Activated CD4-positive, alpha-beta T cell treated with anti-CD3 and anti-CD28 coated beads for 36 hours (primary cell): ENCODE measurements around the gene TICRR. TPM values are rescaled to one million over a fixed set of nuclear protein-coding genes. Genes with fewer than 3 reads are reported as not detected.
A peak's percentile ranks its signal among the peaks of the same experiment; 100 is the strongest.

Experiments
- ATAC-seq: fragments of 200-7000 bp; cut with Tn5 transposase; one replicate; pipeline ENCODE4 v1.10.0; 2021; ENCODE audit warnings: mild to moderate bottlenecking, moderate library complexity
- CTCF ChIA-PET: fragments of 350-600 bp; sonication (Branson Sonifier 250); formaldehyde crosslinking; loops from one replicate; lab custom pipeline; 2021; ENCODE audit warnings: antibody characterized with exemption; lab: Charles Lee
- POLR2A ChIA-PET: fragments of 350-600 bp; sonication (Branson Sonifier 250); formaldehyde crosslinking; loops from one replicate; lab custom pipeline; 2021; ENCODE audit warnings: antibody characterized with exemption, inconsistent platforms; lab: Charles Lee
- DNase-seq: peaks from one replicate; pipeline ENCODE4 v3.0.0-alpha.2; 2020
- H3K27ac Mint-ChIP-seq: one replicate; pipeline ENCODE4 v1.8.0; 2021; ENCODE audit warnings: mixed read lengths
- H3K27me3 Mint-ChIP-seq: one replicate; pipeline ENCODE4 v1.8.0; 2021; ENCODE audit warnings: mixed read lengths
- H3K36me3 Mint-ChIP-seq: one replicate; pipeline ENCODE4 v1.8.0; 2021; ENCODE audit warnings: low read depth, mixed read lengths
- H3K4me1 Mint-ChIP-seq: one replicate; pipeline ENCODE4 v1.8.0; 2021; ENCODE audit warnings: mixed read lengths
- H3K4me3 Mint-ChIP-seq: one replicate; pipeline ENCODE4 v1.8.0; 2021; ENCODE audit warnings: mild to moderate bottlenecking, moderate library complexity, mixed read lengths
- H3K9me3 Mint-ChIP-seq: one replicate; pipeline ENCODE4 v1.8.0; 2021; ENCODE audit warnings: low read depth, mixed read lengths
- intact Hi-C, 2 experiments: fragments of 100-400 bp; cut with DNase I in 1 of 2; cut with micrococcal nuclease in 1 of 2; formaldehyde crosslinking; loops; one replicate each; pipeline versions ENCODE4 v1.14.2 to v1.15.1; 2022 to 2024; cut with DNase I, micrococcal nuclease
- total RNA-seq, 2 experiments: library from RNA; stranded (reverse); gene quantifications; one replicate each; pipeline ENCODE4 v1.2.3, GENCODE V29; 2021

Gene TICRR
- total RNA-seq, 2 experiments from 2014 or later = 25.7 to 28.9 TPM

- Mint-ChIP-seq H3K4me1 (no peaks in the 10 kb centered on the region), H3K27ac (no peak overlapping the region), H3K27me3 (no peaks in the 10 kb centered on the region), H3K36me3 (peaks cover 55% of the 10 kb centered on the region), H3K9me3 (no peaks in the 10 kb centered on the region), H3K4me3 (no peak overlapping the region)
- ATAC-seq (no peak), DNase-seq (no peak)
- intact Hi-C loops = no loop called here
- POLR2A ChIA-PET = no interaction called here
- CTCF ChIA-PET = no interaction called here
Measured at GRCh38 chr15:89629829-89630228, 54.6 kb downstream of the TICRR start.

- Mint-ChIP-seq H3K27ac (no peak overlapping the region), H3K9me3 (peaks cover under 1% of the 10 kb centered on the region), H3K27me3 (no peaks in the 10 kb centered on the region), H3K4me1 (no peaks in the 10 kb centered on the region), H3K36me3 (peaks cover 52% of the 10 kb centered on the region), H3K4me3 (no peak overlapping the region)
- POLR2A ChIA-PET = no interaction called here
- CTCF ChIA-PET = no interaction called here
- intact Hi-C loops = no loop called here
- DNase-seq (no peak), ATAC-seq (no peak)
Measured at GRCh38 chr15:89630260-89630659, 55.0 kb downstream of the TICRR start.

- H3K9me3 Mint-ChIP-seq = peaks cover 2% of the 10 kb centered on the region
- POLR2A ChIA-PET = no interaction called here
- DNase-seq (no peak), ATAC-seq (peak; percentile 52)
- H3K36me3 Mint-ChIP-seq = peaks cover 45% of the 10 kb centered on the region
- intact Hi-C loops = no loop called here
- CTCF ChIA-PET = no interaction called here
- H3K4me3 Mint-ChIP-seq = no peak overlapping the region
- H3K4me1 Mint-ChIP-seq = no peaks in the 10 kb centered on the region
- H3K27me3 Mint-ChIP-seq = no peaks in the 10 kb centered on the region
- no peak overlapping the region for H3K27ac Mint-ChIP-seq
Measured at GRCh38 chr15:89630974-89631901, 56.0 kb downstream of the TICRR start.

GRCh38 chr15:89631902-89632264, 56.6 kb downstream of the TICRR start:
- ChIA-PET CTCF (no interaction called here), POLR2A (no interaction called here)
- peaks cover 2% of the 10 kb centered on the region for H3K9me3 Mint-ChIP-seq
- intact Hi-C loops = no loop called here
- ATAC-seq = peak; percentile 10
- DNase-seq = no peak
- peaks cover 41% of the 10 kb centered on the region for H3K36me3 Mint-ChIP-seq
- no peaks in the 10 kb centered on the region for H3K27me3 Mint-ChIP-seq
- no peaks in the 10 kb centered on the region for H3K4me1 Mint-ChIP-seq
- no peak overlapping the region for H3K4me3 Mint-ChIP-seq
- H3K27ac Mint-ChIP-seq = no peak overlapping the region

GRCh38 chr15:89632563-89633430, 57.5 kb downstream of the TICRR start:
- Mint-ChIP-seq H3K4me1 (no peaks in the 10 kb centered on the region), H3K27me3 (no peaks in the 10 kb centered on the region), H3K9me3 (peaks cover 2% of the 10 kb centered on the region), H3K36me3 (peaks cover 32% of the 10 kb centered on the region), H3K27ac (no peak overlapping the region), H3K4me3 (no peak overlapping the region)
- ChIA-PET POLR2A (no interaction called here), CTCF (no interaction called here)
- intact Hi-C loops = no loop called here
- DNase-seq (no peak), ATAC-seq (no peak)

GRCh38 chr15:89633585-89633984, 58.3 kb downstream of the TICRR start:
- no peak for ATAC-seq
- Mint-ChIP-seq H3K9me3 (peaks cover 2% of the 10 kb centered on the region), H3K27ac (no peak overlapping the region), H3K4me1 (no peaks in the 10 kb centered on the region), H3K36me3 (peaks cover 27% of the 10 kb centered on the region), H3K27me3 (no peaks in the 10 kb centered on the region), H3K4me3 (no peak overlapping the region)
- no peak for DNase-seq
- CTCF ChIA-PET = no interaction called here
- POLR2A ChIA-PET = no interaction called here
- intact Hi-C loops = no loop called here

GRCh38 chr15:89640245-89640644, 65.0 kb downstream of the TICRR start:
- POLR2A ChIA-PET = no interaction called here
- intact Hi-C loops = no loop called here
- no peak overlapping the region for H3K27ac Mint-ChIP-seq
- CTCF ChIA-PET = no interaction called here
- no peak for DNase-seq
- peaks cover 2% of the 10 kb centered on the region for H3K9me3 Mint-ChIP-seq
- no peaks in the 10 kb centered on the region for H3K4me1 Mint-ChIP-seq
- ATAC-seq = no peak
- H3K36me3 Mint-ChIP-seq = peaks cover 1% of the 10 kb centered on the region
- no peaks in the 10 kb centered on the region for H3K27me3 Mint-ChIP-seq
- H3K4me3 Mint-ChIP-seq = no peak overlapping the region

- Mint-ChIP-seq H3K36me3 (no peaks in the 10 kb centered on the region), H3K9me3 (no peaks in the 10 kb centered on the region), H3K27me3 (no peaks in the 10 kb centered on the region), H3K27ac (no peak overlapping the region), H3K4me3 (no peak overlapping the region), H3K4me1 (no peaks in the 10 kb centered on the region)
- intact Hi-C loops = no loop called here
- no peak for DNase-seq
- ChIA-PET POLR2A (no interaction called here), CTCF (no interaction called here)
- ATAC-seq = no peak
Measured at GRCh38 chr15:89641053-89641452, 65.8 kb downstream of the TICRR start.

- Mint-ChIP-seq H3K27me3 (peaks cover 2% of the 10 kb centered on the region), H3K36me3 (no peaks in the 10 kb centered on the region), H3K9me3 (no peaks in the 10 kb centered on the region), H3K4me3 (no peak overlapping the region), H3K27ac (no peak overlapping the region), H3K4me1 (no peaks in the 10 kb centered on the region)
- no peak for DNase-seq
- intact Hi-C loops = no loop called here
- POLR2A ChIA-PET = no interaction called here
- CTCF ChIA-PET = no interaction called here
- ATAC-seq = no peak
Measured at GRCh38 chr15:89642106-89642505, 66.8 kb downstream of the TICRR start.

- POLR2A ChIA-PET = no interaction called here
- no peak for DNase-seq
- CTCF ChIA-PET = interaction anchor here (0.6 to 1.0 kb wide), 3 partner anchors 22 to 60 kb away, joined by 3 to 4 read pairs (median 4); no protein-coding TSS in a partner anchor
- intact Hi-C loops = no loop called here
- no peak for ATAC-seq
- Mint-ChIP-seq H3K27ac (no peak overlapping the region), H3K9me3 (no peaks in the 10 kb centered on the region), H3K36me3 (no peaks in the 10 kb centered on the region), H3K27me3 (peaks cover 4% of the 10 kb centered on the region), H3K4me3 (no peak overlapping the region), H3K4me1 (no peaks in the 10 kb centered on the region)
Measured at GRCh38 chr15:89645680-89646079, 70.4 kb downstream of the TICRR start.

- POLR2A ChIA-PET = no interaction called here
- intact Hi-C loops = no loop called here
- Mint-ChIP-seq H3K4me3 (no peak overlapping the region), H3K27me3 (peaks cover 4% of the 10 kb centered on the region), H3K27ac (no peak overlapping the region), H3K36me3 (no peaks in the 10 kb centered on the region), H3K4me1 (no peaks in the 10 kb centered on the region), H3K9me3 (no peaks in the 10 kb centered on the region)
- ATAC-seq = peak; percentile 16
- DNase-seq = no peak
- CTCF ChIA-PET = interaction anchor here (0.6 to 1.5 kb wide), 8 partner anchors 16 to 430 kb away, joined by 3 to 5 read pairs (median 4); no protein-coding TSS in a partner anchor
Measured at GRCh38 chr15:89646416-89647141, 71.3 kb downstream of the TICRR start.
